Uterus (tissue), 4 donors: ENCODE results near the gene POLR1D. TPM values are rescaled to one million over a fixed set of nuclear protein-coding genes. Genes with fewer than 3 reads are reported as not detected.

Source experiments
- DNase-seq, 2 donors: peaks; one replicate each; pipeline ENCODE4 v3.0.0-alpha.2; 2019 to 2020
- H3K27ac ChIP-seq, 2 donors: fragments of 200-600 bp; sonication (generic); 1 replicate in 1 of 2; 2 replicates in 1 of 2; pipeline ENCODE4 v1.5.1; 2016 to 2018
- H3K27me3 ChIP-seq, 2 donors: fragments of 200-600 bp; sonication (generic); one replicate each; pipeline ENCODE4 v1.5.1; 2018 to 2019; ENCODE audit warnings: control low read depth in 1 of 2
- H3K36me3 ChIP-seq, 2 donors: fragments of 200-600 bp; sonication (generic); one replicate each; pipeline ENCODE4 v1.5.1; 2019; ENCODE audit warnings: control low read depth in 1 of 2
- H3K4me1 ChIP-seq, 2 donors: fragments of 200-600 bp; sonication (generic); one replicate each; pipeline ENCODE4 v1.5.1; 2018 to 2019; ENCODE audit warnings: control low read depth in 1 of 2
- H3K4me3 ChIP-seq, 2 donors: fragments of 200-600 bp; sonication (generic); 1 replicate in 1 of 2; 2 replicates in 1 of 2; pipeline ENCODE4 v1.5.1; 2018 to 2019; ENCODE audit warnings: mild to moderate bottlenecking in 1 of 2
- H3K9me3 ChIP-seq, 2 donors: fragments of 200-600 bp; sonication (generic); one replicate each; pipeline ENCODE4 v1.5.1; 2019; ENCODE audit warnings: control low read depth in 1 of 2
- POLR2A ChIP-seq, 2 donors: fragments of 450-650 bp; IDR thresholded peaks; one replicate each; pipeline ENCODE4 v1.6.1; 2016; ENCODE audit warnings: antibody characterized with exemption in 2 of 2, mild to moderate bottlenecking in 1 of 2, moderate library complexity in 1 of 2
- intact Hi-C: fragments of 100-400 bp; cut with DNase I; formaldehyde crosslinking; loops from one replicate; pipeline ENCODE4 v1.15.1; 2023; ENCODE audit warnings: low total_unique reads
- total RNA-seq, 4 donors: library from RNA; depleted of rRNA in 3 of 4; stranded (reverse); fragments of >200 nt in 3 of 4; gene quantifications; one replicate each; pipeline versions ENCODE4 v1.1.0 to v1.2.4, GENCODE V29; 2014 to 2023
- TF ChIP-seq, protein P1 (sequence below), 4 experiments: fragments of 200-600 bp in 2 of 4; fragments of 450-650 bp in 2 of 4; sonication (generic) in 2 of 4; IDR thresholded peaks; one replicate each; pipeline ENCODE4 v1.5.1; 2016 to 2019; ENCODE audit warnings: antibody characterized with exemption in 4 of 4, mild to moderate bottlenecking in 2 of 4, moderate library complexity in 1 of 4
- donor health status: DM: yes; HTN: yes; CAD: no.

Gene POLR1D
- total RNA-seq, 4 donors from 2014 or later: 25.9 to 94.9 (median 64.0) TPM

DNA sequence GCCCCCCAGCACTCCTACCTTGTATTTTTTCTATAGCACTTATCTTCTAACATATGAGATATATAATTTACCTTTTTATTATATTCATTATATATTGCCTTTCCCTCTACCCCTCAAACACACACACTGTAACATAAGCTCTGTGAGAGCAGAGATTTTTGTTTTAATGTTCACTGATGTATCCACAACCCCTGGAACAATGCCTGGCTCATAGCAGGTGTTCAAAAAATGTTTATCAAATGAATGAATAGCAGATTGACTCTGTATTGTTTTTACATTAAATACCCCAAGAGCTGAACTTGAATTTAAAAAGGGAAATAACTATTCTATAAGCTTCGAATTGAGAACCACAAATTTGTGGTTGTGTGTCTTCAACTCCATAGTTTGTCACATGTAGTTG is 11.0 kb downstream of the POLR1D start:
- H3K4me1 ChIP-seq: no peaks in the 10 kb centered on the region
- no peak for TF ChIP-seq POLR2A (IDR thresholded peaks at IDR 0.05)
- TF ChIP-seq, protein P1, sequence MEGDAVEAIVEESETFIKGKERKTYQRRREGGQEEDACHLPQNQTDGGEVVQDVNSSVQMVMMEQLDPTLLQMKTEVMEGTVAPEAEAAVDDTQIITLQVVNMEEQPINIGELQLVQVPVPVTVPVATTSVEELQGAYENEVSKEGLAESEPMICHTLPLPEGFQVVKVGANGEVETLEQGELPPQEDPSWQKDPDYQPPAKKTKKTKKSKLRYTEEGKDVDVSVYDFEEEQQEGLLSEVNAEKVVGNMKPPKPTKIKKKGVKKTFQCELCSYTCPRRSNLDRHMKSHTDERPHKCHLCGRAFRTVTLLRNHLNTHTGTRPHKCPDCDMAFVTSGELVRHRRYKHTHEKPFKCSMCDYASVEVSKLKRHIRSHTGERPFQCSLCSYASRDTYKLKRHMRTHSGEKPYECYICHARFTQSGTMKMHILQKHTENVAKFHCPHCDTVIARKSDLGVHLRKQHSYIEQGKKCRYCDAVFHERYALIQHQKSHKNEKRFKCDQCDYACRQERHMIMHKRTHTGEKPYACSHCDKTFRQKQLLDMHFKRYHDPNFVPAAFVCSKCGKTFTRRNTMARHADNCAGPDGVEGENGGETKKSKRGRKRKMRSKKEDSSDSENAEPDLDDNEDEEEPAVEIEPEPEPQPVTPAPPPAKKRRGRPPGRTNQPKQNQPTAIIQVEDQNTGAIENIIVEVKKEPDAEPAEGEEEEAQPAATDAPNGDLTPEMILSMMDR (IDR thresholded peaks at IDR 0.05): no peak
- no peak for DNase-seq
- H3K9me3 ChIP-seq: no peaks in the 10 kb centered on the region
- H3K27ac ChIP-seq: no peak overlapping the region
- H3K27me3 ChIP-seq: no peaks in the 10 kb centered on the region
- intact Hi-C loops: no loop called here
- no peak overlapping the region for H3K4me3 ChIP-seq
- no peaks in the 10 kb centered on the region for H3K36me3 ChIP-seq

DNA sequence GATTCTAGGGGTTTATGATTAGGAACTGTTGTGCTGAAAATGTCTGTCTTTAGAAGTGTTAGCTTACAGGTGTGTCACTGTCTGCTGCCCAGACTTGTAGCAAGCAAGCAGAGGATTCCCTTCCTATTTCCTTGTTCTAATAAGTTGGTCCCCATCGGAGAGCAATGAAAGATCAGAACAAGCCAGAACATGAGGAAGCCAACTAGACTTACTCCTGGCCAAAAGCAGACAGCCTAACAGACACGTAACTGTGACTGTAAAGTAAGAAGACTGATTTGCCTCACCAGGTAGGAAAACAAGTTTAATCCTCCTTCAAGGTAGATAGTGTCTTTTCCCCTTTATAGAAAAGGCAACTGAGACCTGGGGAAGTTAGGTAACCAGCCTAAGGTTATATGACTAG is 12.5 kb downstream of the POLR1D start:
- Histone ChIP-seq H3K27ac (no peak overlapping the region), H3K27me3 (no peaks in the 10 kb centered on the region), H3K9me3 (no peaks in the 10 kb centered on the region), H3K36me3 (no peaks in the 10 kb centered on the region), H3K4me1 (peaks cover 0 to 3% of the 10 kb centered on the region in 2 donors), H3K4me3 (no peak overlapping the region)
- TF ChIP-seq, protein P1 (IDR thresholded peaks at IDR 0.05): no peak
- TF ChIP-seq POLR2A (IDR thresholded peaks at IDR 0.05): no peak
- no peak for DNase-seq
- intact Hi-C loops: no loop called here

DNA sequence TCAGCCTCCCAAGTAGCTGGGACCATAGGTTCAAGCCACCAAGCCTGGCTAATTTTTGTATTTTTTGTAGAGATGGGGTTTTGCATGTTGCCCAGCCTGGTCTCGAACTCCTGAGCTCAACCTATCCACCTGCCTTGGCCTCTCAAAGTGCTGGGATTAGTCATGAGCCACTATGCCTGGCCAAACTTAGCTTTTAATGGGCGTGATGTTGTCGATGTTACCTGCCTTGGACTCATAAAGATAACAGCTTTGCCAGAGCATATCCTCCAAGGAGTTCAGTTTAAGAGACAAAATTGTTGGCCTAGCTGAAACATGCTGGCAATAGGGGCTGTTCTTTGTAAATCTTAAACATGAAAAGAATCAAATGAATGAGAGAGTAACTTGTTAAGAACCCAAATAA is 13.1 kb downstream of the POLR1D start:
- H3K4me3 ChIP-seq: no peak overlapping the region
- intact Hi-C loops: no loop called here
- no peaks in the 10 kb centered on the region for H3K9me3 ChIP-seq
- TF ChIP-seq, protein P1 (IDR thresholded peaks at IDR 0.05): no peak
- H3K27ac ChIP-seq: no peak overlapping the region
- no peaks in the 10 kb centered on the region for H3K36me3 ChIP-seq
- H3K27me3 ChIP-seq: no peaks in the 10 kb centered on the region
- no peak for DNase-seq
- peaks cover 0 to 7% of the 10 kb centered on the region in 2 donors for H3K4me1 ChIP-seq

DNA sequence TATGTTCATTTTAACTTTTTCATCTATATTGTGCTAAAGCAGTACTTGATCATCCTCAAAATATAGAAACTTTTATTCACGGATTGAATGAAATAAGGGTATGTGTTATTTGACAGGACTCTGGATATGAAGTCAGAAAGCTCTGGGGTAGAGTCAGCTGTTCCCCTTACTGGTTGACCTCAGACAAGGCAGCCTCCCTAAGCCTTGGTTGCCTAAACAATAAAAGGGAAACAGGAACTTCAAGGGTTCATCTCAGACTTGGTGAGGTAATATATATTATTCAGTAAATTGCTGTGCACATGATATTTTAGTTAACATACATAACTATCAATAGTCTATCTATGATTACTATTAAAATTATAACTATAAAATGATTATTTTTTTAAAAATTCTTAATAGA is 13.6 kb downstream of the POLR1D start:
- Histone ChIP-seq H3K9me3 (no peaks in the 10 kb centered on the region), H3K27ac (no peak overlapping the region), H3K4me3 (no peak overlapping the region), H3K4me1 (peaks cover 0 to 7% of the 10 kb centered on the region in 2 donors), H3K36me3 (no peaks in the 10 kb centered on the region), H3K27me3 (no peaks in the 10 kb centered on the region)
- no peak for DNase-seq
- intact Hi-C loops: no loop called here
- TF ChIP-seq, protein P1 (IDR thresholded peaks at IDR 0.05): no peak
- TF ChIP-seq POLR2A (IDR thresholded peaks at IDR 0.05): no peak

DNA sequence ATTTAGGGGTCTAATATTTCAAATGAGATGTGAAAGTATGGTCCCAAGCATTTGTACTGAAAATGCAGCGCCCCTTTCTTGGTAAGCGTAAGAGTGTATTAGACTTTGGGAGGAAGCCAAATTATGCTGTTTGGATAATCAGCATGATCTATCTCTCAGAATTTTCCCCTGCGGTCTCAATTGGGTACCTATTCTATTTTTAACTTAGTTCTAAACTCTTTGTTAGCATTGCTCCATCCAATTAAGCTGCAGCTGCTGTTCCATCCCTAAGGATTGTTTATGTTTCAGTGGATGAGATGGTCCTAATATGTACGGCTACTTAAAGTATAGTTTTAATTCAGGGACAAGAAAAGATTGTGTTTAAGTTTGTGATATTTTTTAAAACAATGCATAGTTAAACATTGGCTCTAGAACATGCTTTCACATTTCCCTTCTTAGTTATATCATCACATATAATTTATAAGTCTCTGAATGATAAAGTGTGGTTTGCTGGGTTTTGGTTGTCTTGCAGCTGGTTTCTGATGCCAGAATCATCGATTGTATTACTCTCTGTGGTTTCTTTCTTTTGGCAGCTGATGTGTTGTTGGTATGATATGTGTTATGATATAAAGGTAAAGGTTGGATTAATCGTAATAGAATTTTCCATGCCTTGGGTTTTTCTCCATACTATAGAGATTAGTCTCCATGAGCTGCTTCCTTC is 15.0 kb downstream of the POLR1D start:
- TF ChIP-seq POLR2A (IDR thresholded peaks at IDR 0.05): no peak
- TF ChIP-seq, protein P1 (IDR thresholded peaks at IDR 0.05): no peak
- Histone ChIP-seq H3K36me3 (no peaks in the 10 kb centered on the region), H3K27ac (no peak overlapping the region), H3K9me3 (no peaks in the 10 kb centered on the region), H3K4me1 (peaks cover 0 to 7% of the 10 kb centered on the region in 2 donors), H3K4me3 (no peak overlapping the region), H3K27me3 (no peaks in the 10 kb centered on the region)
- DNase-seq: no peak
- intact Hi-C loops: no loop called here
